ENCODE measurements around the gene MRPS17. TPM values are rescaled to one million over a fixed set of nuclear protein-coding genes. Genes with fewer than 3 reads are reported as not detected.
A peak's percentile ranks its signal among the peaks of the same experiment; 100 is the strongest.

Gene MRPS17
- polyA plus RNA-seq, 1 experiment, result 8.5 TPM

DNA sequence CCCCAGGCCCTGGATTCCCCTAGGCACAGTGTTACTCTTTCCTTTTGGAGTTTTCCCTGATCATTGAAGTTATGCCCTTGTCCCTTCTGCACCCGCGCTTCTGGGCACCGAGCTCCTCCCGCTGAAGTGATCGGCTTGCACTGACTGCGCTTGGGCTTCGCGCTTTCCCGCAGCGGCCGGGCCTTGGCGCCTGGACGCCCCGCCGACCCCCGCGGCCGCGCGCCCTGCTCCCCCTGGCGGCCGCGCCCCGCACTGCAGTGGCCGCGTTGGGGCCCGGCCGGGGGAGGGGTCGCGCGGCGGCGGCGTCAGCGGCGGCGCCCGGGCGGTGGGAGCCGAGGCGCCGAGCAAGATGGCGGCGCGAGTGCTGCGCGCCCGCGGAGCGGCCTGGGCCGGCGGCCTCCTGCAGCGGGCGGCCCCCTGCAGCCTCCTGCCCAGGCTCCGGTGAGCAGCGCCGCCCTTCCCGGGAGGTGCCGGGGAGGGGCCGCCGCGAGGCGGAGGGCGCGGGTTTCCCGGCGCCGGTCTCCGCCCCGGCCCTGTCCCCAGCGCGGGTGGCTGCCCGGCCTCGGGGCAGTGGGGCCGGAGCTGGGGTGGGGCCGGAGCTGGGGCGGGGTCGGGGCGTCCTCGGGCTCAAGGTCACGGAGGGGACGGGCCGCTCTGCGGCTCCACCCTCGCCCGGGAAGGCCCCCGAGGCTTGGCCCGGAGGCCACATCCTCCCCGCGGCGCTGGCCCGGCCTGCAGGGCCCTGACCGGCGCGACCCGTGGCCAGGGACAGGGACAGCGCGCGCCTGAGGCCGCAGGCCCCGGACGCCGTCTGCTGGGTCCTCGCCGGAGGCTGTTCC is 12.8 kb downstream of the MRPS17 start, which contains the start of gene NIPSNAP2:
TSS of gene NIPSNAP2 (plus strand) at position 325 of the 839 bp plus-strand sequence. CDS start at position 350, 25 bp downstream.
- ChIA-PET POLR2A (interaction anchor here (0.6 to 1.0 kb wide), 2 partner anchors 87 to 100 kb away, joined by 3 read pairs; partner anchors contain the start of genes CCT6A, PSPH and SUMF2), CTCF (interaction anchor here (0.6 to 2.5 kb wide), 27 partner anchors 8 to 980 kb away, joined by 3 to 26 read pairs (median 3); partner anchors contain the start of gene PSPH)
- DNase-seq (ENCODE audit: low read depth), result no peak
- Histone ChIP-seq H3K4me3 (ENCODE audit: low read depth, low read length) (peak within 1 kb of the TSS; percentile 44), H3K27me3 (ENCODE audit: control insufficient read depth, insufficient read depth, low read length) (no peaks in the 10 kb centered on the region), H3K36me3 (ENCODE audit: control insufficient read depth, insufficient read depth, low read length) (peaks cover 3% of the 10 kb centered on the region; the same call in 1 of the 2 replicates)
- TF ChIP-seq, protein P1, sequence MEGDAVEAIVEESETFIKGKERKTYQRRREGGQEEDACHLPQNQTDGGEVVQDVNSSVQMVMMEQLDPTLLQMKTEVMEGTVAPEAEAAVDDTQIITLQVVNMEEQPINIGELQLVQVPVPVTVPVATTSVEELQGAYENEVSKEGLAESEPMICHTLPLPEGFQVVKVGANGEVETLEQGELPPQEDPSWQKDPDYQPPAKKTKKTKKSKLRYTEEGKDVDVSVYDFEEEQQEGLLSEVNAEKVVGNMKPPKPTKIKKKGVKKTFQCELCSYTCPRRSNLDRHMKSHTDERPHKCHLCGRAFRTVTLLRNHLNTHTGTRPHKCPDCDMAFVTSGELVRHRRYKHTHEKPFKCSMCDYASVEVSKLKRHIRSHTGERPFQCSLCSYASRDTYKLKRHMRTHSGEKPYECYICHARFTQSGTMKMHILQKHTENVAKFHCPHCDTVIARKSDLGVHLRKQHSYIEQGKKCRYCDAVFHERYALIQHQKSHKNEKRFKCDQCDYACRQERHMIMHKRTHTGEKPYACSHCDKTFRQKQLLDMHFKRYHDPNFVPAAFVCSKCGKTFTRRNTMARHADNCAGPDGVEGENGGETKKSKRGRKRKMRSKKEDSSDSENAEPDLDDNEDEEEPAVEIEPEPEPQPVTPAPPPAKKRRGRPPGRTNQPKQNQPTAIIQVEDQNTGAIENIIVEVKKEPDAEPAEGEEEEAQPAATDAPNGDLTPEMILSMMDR (IDR thresholded peaks at IDR 0.05; ENCODE audit: insufficient read depth, low read depth, low read length), result 0 out of 2 replicates have a peak, but pooled peaks have one; percentile 4

DNA sequence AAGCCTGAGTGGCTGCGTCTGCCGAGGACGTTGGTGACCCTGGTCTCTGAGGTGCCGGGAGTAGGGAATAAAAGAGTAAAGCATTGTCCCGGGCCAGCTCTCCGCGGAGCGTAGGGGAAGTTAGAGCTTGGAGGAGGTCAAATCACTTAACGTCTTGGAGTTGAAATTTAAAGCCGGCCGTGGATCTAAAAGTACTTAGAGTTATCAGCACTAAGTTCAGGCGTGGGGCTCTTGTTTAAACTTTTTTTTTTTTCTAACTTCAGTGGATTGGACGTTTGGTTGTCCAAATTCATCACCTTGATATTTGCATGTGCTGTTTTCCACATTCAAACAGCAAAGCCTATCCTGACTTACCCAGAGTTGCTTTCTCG is 13.4 kb downstream of the MRPS17 start:
- ChIA-PET CTCF (interaction anchor here (0.6 to 2.5 kb wide), 13 partner anchors 8 to 684 kb away, joined by 3 to 26 read pairs (median 4); no protein-coding TSS in a partner anchor), POLR2A (interaction anchor here (1.0 kb wide), 1 partner anchor 86 kb away, joined by 3 read pairs; the partner anchor contains the start of genes CCT6A and PSPH)
- TF ChIP-seq, protein P1 (IDR thresholded peaks at IDR 0.05; ENCODE audit: insufficient read depth, low read depth, low read length), result no peak
- Histone ChIP-seq H3K27me3 (ENCODE audit: control insufficient read depth, insufficient read depth, low read length) (no peaks in the 10 kb centered on the region), H3K36me3 (ENCODE audit: control insufficient read depth, insufficient read depth, low read length) (peaks cover 5% of the 10 kb centered on the region; the same call in 1 of the 2 replicates), H3K4me3 (ENCODE audit: low read depth, low read length) (peak overlapping the region; percentile 44)
- no peak for DNase-seq (ENCODE audit: low read depth)

DNA sequence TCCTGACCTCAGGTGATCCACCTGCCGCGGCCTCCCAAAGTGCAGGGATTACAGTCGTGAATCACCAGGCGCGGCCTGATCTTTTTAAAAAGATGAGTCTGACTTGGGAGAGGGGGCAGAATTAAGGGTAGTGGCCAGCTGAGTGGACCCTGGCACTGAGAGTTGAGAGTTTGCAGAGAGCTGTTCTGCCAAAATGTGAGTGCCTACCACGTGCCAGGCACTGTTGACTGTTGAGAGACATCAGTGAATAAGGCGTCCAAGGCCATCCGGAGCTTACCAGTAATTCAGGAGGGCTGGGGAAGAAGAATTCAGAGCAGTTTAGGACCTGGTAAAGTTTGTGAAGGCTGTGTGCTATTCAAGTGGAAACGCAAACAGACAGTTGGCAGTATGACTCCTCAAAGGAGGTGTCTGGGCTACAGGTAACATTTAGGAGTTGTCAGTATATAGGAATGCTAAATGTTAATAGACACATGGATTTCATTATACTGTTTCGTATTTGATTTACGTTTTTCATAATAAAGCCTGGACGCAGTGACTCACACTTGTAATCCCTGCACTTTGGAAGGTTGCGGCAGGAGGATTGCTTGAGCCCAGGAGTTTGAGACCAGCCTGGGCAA is 14.2 kb downstream of the MRPS17 start:
- ChIA-PET CTCF (interaction anchor here (1.2 to 2.5 kb wide), 3 partner anchors 9 to 109 kb away, joined by 3 to 7 read pairs (median 3); no protein-coding TSS in a partner anchor), POLR2A (interaction anchor here (0.6 kb wide), 1 partner anchor 86 kb away, joined by 3 read pairs; the partner anchor contains the start of genes CCT6A and PSPH)
- TF ChIP-seq, protein P1 (IDR thresholded peaks at IDR 0.05; ENCODE audit: insufficient read depth, low read depth, low read length), result no peak
- DNase-seq (ENCODE audit: low read depth), result peak; percentile 58
- no peak overlapping the region for H3K4me3 ChIP-seq (ENCODE audit: low read depth, low read length)
- peaks cover 5% of the 10 kb centered on the region; the same call in 1 of the 2 replicates for H3K36me3 ChIP-seq (ENCODE audit: control insufficient read depth, insufficient read depth, low read length)
- no peaks in the 10 kb centered on the region for H3K27me3 ChIP-seq (ENCODE audit: control insufficient read depth, insufficient read depth, low read length)

DNA sequence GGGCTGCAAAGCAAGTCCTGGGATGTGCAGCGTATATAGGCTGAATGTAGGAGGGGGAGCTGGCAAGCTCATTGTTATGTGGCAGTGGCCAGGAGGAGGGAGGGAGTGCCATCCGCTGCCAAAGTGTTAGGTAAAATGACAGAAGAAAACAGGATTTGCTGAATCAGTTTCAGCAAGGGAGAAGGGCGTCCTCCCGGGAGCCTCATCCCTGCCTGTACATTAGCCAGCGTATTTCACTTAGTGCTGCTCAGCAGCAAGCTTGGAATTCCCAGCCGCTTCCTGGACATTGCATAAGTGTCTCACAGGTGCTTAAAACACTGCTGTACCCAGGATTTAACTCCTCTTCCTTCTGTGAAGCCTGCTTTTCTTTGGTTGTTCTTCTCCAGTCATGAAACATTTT is 15.2 kb downstream of the MRPS17 start:
- no peak for DNase-seq (ENCODE audit: low read depth)
- Histone ChIP-seq H3K36me3 (ENCODE audit: control insufficient read depth, insufficient read depth, low read length) (peaks cover 5% of the 10 kb centered on the region; the same call in 1 of the 2 replicates), H3K4me3 (ENCODE audit: low read depth, low read length) (no peak overlapping the region), H3K27me3 (ENCODE audit: control insufficient read depth, insufficient read depth, low read length) (no peaks in the 10 kb centered on the region)
- ChIA-PET POLR2A (no interaction called here), CTCF (interaction anchor here (0.6 to 2.5 kb wide), 4 partner anchors 8 to 897 kb away, joined by 3 to 7 read pairs (median 4); no protein-coding TSS in a partner anchor)
- TF ChIP-seq, protein P1 (IDR thresholded peaks at IDR 0.05; ENCODE audit: insufficient read depth, low read depth, low read length), result no peak
